Activated naive CD4-positive, alpha-beta T cell treated with anti-CD3 and anti-CD28 coated beads, Interleukin-2, amount 10 ng/mL, durations not matched to agents 7 days and 5 days (primary cell): ENCODE results near the gene ALG10.
"Not testable (repeated sequence)": the region's sequence is repeated elsewhere in the genome, so short reads cannot be mapped to it uniquely, and the experiment has no call there.

Experiments used
- CTCF ChIA-PET: fragments of 350-600 bp; sonication (Branson Sonifier 250); formaldehyde crosslinking; loops from one replicate; lab custom pipeline; 2021; ENCODE audit warnings: antibody characterized with exemption; lab: Charles Lee
- DNase-seq: peaks from one replicate; pipeline ENCODE4 v3.0.0-alpha.2; 2020
- H3K27ac Mint-ChIP-seq: one replicate; pipeline ENCODE4 v1.8.0; 2021; ENCODE audit warnings: mild to moderate bottlenecking, moderate library complexity, mixed read lengths
- H3K27me3 Mint-ChIP-seq: one replicate; pipeline ENCODE4 v1.8.0; 2021; ENCODE audit warnings: mild to moderate bottlenecking, mixed read lengths
- H3K36me3 Mint-ChIP-seq: one replicate; pipeline ENCODE4 v1.8.0; 2021; ENCODE audit warnings: mixed read lengths
- H3K4me1 Mint-ChIP-seq: one replicate; pipeline ENCODE4 v1.8.0; 2021; ENCODE audit warnings: mixed read lengths
- H3K4me3 Mint-ChIP-seq: one replicate; pipeline ENCODE4 v1.8.0; 2021; ENCODE audit warnings: mild to moderate bottlenecking, moderate library complexity, mixed read lengths
- H3K9me3 Mint-ChIP-seq: one replicate; pipeline ENCODE4 v1.8.0; 2021; ENCODE audit warnings: mixed read lengths

The ALG10 gene, protein sequence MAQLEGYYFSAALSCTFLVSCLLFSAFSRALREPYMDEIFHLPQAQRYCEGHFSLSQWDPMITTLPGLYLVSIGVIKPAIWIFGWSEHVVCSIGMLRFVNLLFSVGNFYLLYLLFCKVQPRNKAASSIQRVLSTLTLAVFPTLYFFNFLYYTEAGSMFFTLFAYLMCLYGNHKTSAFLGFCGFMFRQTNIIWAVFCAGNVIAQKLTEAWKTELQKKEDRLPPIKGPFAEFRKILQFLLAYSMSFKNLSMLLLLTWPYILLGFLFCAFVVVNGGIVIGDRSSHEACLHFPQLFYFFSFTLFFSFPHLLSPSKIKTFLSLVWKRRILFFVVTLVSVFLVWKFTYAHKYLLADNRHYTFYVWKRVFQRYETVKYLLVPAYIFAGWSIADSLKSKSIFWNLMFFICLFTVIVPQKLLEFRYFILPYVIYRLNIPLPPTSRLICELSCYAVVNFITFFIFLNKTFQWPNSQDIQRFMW

DNA sequence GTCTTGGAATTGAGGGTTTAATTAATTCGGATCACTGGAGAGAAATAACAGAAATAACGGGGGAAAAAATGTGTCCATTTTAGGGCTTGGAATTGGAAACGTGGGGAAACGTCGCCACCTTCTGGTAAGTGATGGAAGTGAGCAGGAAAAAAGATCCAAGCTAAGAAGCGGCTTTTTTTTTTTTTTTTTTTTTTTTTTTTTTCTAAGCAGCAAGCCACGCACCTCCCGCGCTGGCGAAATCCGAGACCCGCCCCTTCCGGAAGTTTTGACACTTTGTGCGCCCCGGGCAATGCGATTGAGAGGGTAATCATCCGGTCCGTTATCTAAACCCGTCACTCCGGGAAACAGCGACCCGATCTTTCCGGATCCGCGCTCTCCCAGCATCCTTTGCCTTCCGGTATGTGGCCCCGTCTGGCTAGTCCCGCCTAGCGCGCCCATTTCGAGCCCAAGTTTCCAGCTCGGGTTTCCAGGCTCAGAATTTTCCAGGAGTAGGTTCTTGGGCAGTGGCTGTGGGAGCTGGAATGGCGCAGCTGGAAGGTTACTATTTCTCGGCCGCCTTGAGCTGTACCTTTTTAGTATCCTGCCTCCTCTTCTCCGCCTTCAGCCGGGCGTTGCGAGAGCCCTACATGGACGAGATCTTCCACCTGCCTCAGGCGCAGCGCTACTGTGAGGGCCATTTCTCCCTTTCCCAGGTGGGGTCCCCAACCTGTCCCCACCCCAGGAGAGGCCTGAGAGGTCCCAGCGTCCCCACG is at the start of gene ALG10:
ALG10 (plus strand) TSS at position 418 of the 752 bp plus-strand sequence; CDS start at position 522, 104 bp downstream.
- H3K27ac Mint-ChIP-seq: peak within 1 kb of the TSS; percentile 97
- peaks cover 8% of the 10 kb centered on the region for H3K36me3 Mint-ChIP-seq
- H3K9me3 Mint-ChIP-seq: no peaks in the 10 kb centered on the region
- no peaks in the 10 kb centered on the region for H3K27me3 Mint-ChIP-seq
- peak within 1 kb of the TSS; percentile 91 for H3K4me3 Mint-ChIP-seq
- CTCF ChIA-PET: interaction anchor here (0.5 to 5.0 kb wide), 4 partner anchors 1075 to 1364 kb away, joined by 3 to 61 read pairs (median 4); partner anchors contain the start of gene YARS2
- DNase-seq: peak; percentile 97
- peaks cover 32% of the 10 kb centered on the region for H3K4me1 Mint-ChIP-seq

GRCh38 chr12:33972884-33973283 is 49.4 kb upstream of the ALG10 start:
- CTCF ChIA-PET, H3K4me3 Mint-ChIP-seq, H3K4me1 Mint-ChIP-seq, H3K27ac Mint-ChIP-seq, H3K36me3 Mint-ChIP-seq, DNase-seq, H3K27me3 Mint-ChIP-seq: not testable (repeated sequence)
- peaks cover 12% of the 10 kb centered on the region for H3K9me3 Mint-ChIP-seq

DNA sequence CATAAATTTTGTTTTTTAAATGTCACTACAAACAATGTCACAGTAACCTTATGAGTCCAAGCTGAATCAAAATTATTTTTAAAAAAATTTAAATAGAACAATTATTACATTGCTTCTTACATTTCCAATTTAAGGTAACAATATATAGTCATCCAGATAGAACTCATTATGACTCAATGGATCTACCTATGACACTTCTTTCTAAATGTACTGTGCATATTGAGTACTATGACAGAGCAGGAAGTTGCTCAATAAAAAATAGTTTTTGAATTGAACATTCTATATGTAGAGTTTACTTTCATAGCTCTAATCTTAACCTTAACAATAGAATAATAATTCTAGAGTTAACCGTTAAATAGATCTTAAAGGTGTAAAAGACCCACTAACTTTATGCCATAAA is 44.4 kb upstream of the ALG10 start:
- Mint-ChIP-seq H3K9me3 (peaks cover 4% of the 10 kb centered on the region), H3K27ac (no peak overlapping the region), H3K4me3 (no peak overlapping the region), H3K4me1 (no peaks in the 10 kb centered on the region), H3K36me3 (no peaks in the 10 kb centered on the region), H3K27me3 (no peaks in the 10 kb centered on the region)
- DNase-seq: no peak
- CTCF ChIA-PET: no interaction called here

GRCh38 chr12:33988197-33988805 is 34.0 kb upstream of the ALG10 start:
- Mint-ChIP-seq H3K27me3 (no peaks in the 10 kb centered on the region), H3K9me3 (no peaks in the 10 kb centered on the region), H3K4me3 (no peak overlapping the region), H3K27ac (no peak overlapping the region), H3K36me3 (no peaks in the 10 kb centered on the region), H3K4me1 (no peaks in the 10 kb centered on the region)
- CTCF ChIA-PET: no interaction called here
- DNase-seq: no peak

DNA sequence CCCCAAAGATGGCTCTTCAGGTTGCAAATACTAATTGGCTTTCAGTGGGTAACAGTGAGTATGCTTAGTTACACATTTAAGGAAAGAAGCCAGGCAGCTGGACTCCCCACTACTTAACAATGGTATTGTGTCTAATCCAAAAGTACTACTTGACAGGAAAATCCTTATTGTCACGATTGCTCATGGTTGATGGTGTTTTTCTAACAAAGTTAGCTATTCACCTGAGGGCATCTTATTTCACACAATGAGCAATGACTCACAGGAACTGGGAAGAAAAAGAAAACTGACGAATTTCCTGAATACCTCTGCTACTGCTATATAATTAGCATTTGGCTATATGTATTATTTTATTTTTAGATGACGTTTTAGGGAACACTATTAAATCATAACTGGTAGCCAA is 33.4 kb upstream of the ALG10 start:
- no peak for DNase-seq
- CTCF ChIA-PET: no interaction called here

GRCh38 chr12:33994857-33995808 is 27.2 kb upstream of the ALG10 start:
- Mint-ChIP-seq H3K4me1 (no peaks in the 10 kb centered on the region), H3K4me3 (no peak overlapping the region), H3K36me3 (no peaks in the 10 kb centered on the region), H3K9me3 (no peaks in the 10 kb centered on the region), H3K27ac (no peak overlapping the region), H3K27me3 (no peaks in the 10 kb centered on the region)
- no peak for DNase-seq
- CTCF ChIA-PET: no interaction called here

More for the DNA sequence above, 33.4 kb upstream of the ALG10 start:
- Mint-ChIP-seq H3K36me3 (no peaks in the 10 kb centered on the region), H3K9me3 (no peaks in the 10 kb centered on the region), H3K4me3 (no peak overlapping the region), H3K27me3 (no peaks in the 10 kb centered on the region), H3K27ac (no peak overlapping the region), H3K4me1 (no peaks in the 10 kb centered on the region)

GRCh38 chr12:34008835-34009234 is 13.5 kb upstream of the ALG10 start:
- H3K36me3 Mint-ChIP-seq, H3K4me3 Mint-ChIP-seq, H3K9me3 Mint-ChIP-seq, CTCF ChIA-PET, H3K27me3 Mint-ChIP-seq, DNase-seq, H3K27ac Mint-ChIP-seq, H3K4me1 Mint-ChIP-seq: not testable (repeated sequence)

DNA sequence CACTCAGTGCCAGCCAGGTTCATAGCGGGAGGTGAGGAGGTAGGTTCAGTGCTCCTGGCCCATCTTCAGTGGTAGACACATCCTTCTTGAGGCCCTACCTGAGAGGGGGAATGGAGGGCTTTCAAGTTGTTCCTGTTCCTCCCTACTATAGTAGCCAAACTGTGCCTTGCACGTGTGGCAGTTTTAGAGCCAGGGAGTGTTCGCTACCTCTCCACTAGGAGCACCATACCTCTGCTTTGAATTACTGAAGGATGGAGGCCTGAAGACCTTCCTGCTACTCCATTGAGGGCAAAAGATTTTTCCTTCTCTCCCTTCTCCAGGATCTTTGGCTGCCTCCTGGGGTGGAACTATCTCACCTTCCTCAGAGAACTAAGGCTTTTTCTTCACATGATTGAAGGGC is 5.9 kb upstream of the ALG10 start:
- H3K27ac Mint-ChIP-seq: no peak overlapping the region
- H3K9me3 Mint-ChIP-seq: no peaks in the 10 kb centered on the region
- H3K4me1 Mint-ChIP-seq: peaks cover 5% of the 10 kb centered on the region
- H3K4me3 Mint-ChIP-seq: no peak overlapping the region
- no peak for DNase-seq
- H3K27me3 Mint-ChIP-seq: peaks cover 5% of the 10 kb centered on the region
- H3K36me3 Mint-ChIP-seq: no peaks in the 10 kb centered on the region
- CTCF ChIA-PET: no interaction called here

DNA sequence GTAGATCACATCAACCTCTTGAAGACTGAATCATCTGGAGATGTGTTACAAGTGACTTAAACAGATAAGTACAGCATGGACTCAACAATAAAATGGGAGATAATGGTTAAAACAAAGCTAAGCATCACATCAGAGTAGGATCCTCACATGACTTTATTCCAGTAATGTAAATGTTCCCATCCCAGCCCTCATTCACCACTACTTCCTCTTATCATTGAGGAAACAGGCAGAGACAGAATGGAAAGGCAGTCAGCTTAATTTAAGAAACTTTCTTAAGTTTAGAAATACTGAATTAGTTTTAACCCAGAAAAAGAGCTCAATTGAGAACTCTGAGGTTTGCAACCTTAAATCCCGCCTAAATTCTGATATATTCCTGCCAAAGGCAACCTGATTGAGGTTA is 1.2 kb upstream of the ALG10 start:
- H3K9me3 Mint-ChIP-seq: no peaks in the 10 kb centered on the region
- H3K27me3 Mint-ChIP-seq: peaks cover 5% of the 10 kb centered on the region
- H3K27ac Mint-ChIP-seq: no peak overlapping the region
- CTCF ChIA-PET: interaction anchor here (5.0 kb wide), 1 partner anchor 1265 kb away, joined by 61 read pairs; the partner anchor contains the start of gene YARS2
- no peak for DNase-seq
- H3K4me1 Mint-ChIP-seq: peaks cover 32% of the 10 kb centered on the region
- peaks cover 8% of the 10 kb centered on the region for H3K36me3 Mint-ChIP-seq
- no peak overlapping the region for H3K4me3 Mint-ChIP-seq

GRCh38 chr12:34027661-34028060 is 5.4 kb downstream of the ALG10 start:
- DNase-seq, H3K9me3 Mint-ChIP-seq, H3K4me3 Mint-ChIP-seq, H3K27me3 Mint-ChIP-seq, H3K27ac Mint-ChIP-seq, H3K36me3 Mint-ChIP-seq, CTCF ChIA-PET: not testable (repeated sequence)
- peaks cover 17% of the 10 kb centered on the region for H3K4me1 Mint-ChIP-seq

DNA sequence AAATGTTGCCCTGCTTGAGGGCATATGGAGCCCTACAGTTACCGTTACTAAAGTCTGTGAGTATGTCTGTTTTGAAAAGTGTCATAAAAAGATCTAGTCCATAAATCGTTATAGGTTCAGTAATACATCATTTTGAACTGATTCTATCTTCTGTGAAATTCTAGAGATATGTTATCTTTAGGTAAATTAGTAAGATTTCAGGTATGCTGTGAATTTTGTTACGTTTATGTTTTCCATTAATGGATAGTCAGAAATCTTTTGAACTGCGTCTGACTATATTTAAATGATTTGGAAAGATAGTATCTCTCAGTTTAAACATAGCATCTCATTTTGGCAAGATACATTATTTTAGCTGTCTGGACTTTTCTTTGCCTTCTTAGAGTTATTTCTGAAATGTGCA is 8.3 kb downstream of the ALG10 start:
- Mint-ChIP-seq H3K27me3 (no peaks in the 10 kb centered on the region), H3K27ac (no peak overlapping the region), H3K36me3 (peaks cover 3% of the 10 kb centered on the region), H3K4me3 (no peak overlapping the region), H3K4me1 (no peaks in the 10 kb centered on the region), H3K9me3 (no peaks in the 10 kb centered on the region)
- CTCF ChIA-PET: no interaction called here
- no peak for DNase-seq

GRCh38 chr12:34033628-34034296 is 11.5 kb downstream of the ALG10 start:
- no peak for DNase-seq
- CTCF ChIA-PET: interaction anchor here (0.7 kb wide), 1 partner anchor 1278 kb away, joined by 4 read pairs; the partner anchor contains the start of gene YARS2
- H3K36me3 Mint-ChIP-seq: no peaks in the 10 kb centered on the region
- no peaks in the 10 kb centered on the region for H3K27me3 Mint-ChIP-seq
- H3K27ac Mint-ChIP-seq: no peak overlapping the region
- H3K9me3 Mint-ChIP-seq: no peaks in the 10 kb centered on the region
- no peaks in the 10 kb centered on the region for H3K4me1 Mint-ChIP-seq
- no peak overlapping the region for H3K4me3 Mint-ChIP-seq

- H3K4me1 Mint-ChIP-seq, H3K9me3 Mint-ChIP-seq, H3K36me3 Mint-ChIP-seq, DNase-seq, H3K4me3 Mint-ChIP-seq, H3K27me3 Mint-ChIP-seq, H3K27ac Mint-ChIP-seq: not testable (repeated sequence)
- CTCF ChIA-PET: interaction anchor here (1.1 kb wide), 1 partner anchor 81 kb away, joined by 3 read pairs; no protein-coding TSS in a partner anchor
Observed at GRCh38 chr12:34038357-34038756, 16.1 kb downstream of the ALG10 start.
